H1 (cell line): ENCODE results near the gene MRPL16. TPM values are rescaled to one million over a fixed set of nuclear protein-coding genes. Genes with fewer than 3 reads are reported as not detected.

Experiments used
- CTCF ChIA-PET: fragments of 300-600 bp; sonication (Branson Sonifier 250); formaldehyde crosslinking; loops from one replicate; lab custom pipeline; 2021; ENCODE audit not compliant: partially characterized antibody; lab: Charles Lee
- POLR2A ChIA-PET: fragments of 300-600 bp; sonication (Branson Sonifier 250); formaldehyde crosslinking; loops from one replicate; lab custom pipeline; 2021; ENCODE audit warnings: inconsistent platforms; ENCODE audit not compliant: partially characterized antibody; lab: Charles Lee
- DNase-seq, 2 experiments: peaks; one replicate each; pipeline versions ENCODE4 v3.0.0 to v3.0.0-alpha.2; 2010 to 2022; ENCODE audit warnings: low spot score in 2 of 2, low read depth in 1 of 2, mixed read lengths in 1 of 2
- FAIRE-seq: peaks from 2 replicates; lab custom pipeline; 2011; peaks lifted over from hg19 to GRCh38; lab: Jason Lieb, UNC
- H2AFZ ChIP-seq: 2 replicates; pipeline ENCODE4 v1.8.1; 2012; ENCODE audit warnings: low read length, inconsistent platforms
- H2AK5ac ChIP-seq: 2 replicates; pipeline ENCODE4 v1.6.1; 2013; ENCODE audit warnings: low read depth, low read length
- H2BK120ac ChIP-seq: replicated peaks from 2 replicates; pipeline ENCODE3; 2013; ENCODE audit warnings: low read depth, low read length, inconsistent platforms
- H2BK12ac ChIP-seq: 2 replicates; pipeline ENCODE4 v1.6.1; 2013; ENCODE audit warnings: low read depth, low read length
- H2BK15ac ChIP-seq: 2 replicates; pipeline ENCODE4 v1.6.1; 2013; ENCODE audit warnings: low read length
- H2BK20ac ChIP-seq: 2 replicates; pipeline ENCODE4 v1.6.1; 2013; ENCODE audit warnings: low read length
- H2BK5ac ChIP-seq: 2 replicates; pipeline ENCODE4 v1.6.1; 2013; ENCODE audit warnings: low read depth, low read length
- H3K14ac ChIP-seq: 2 replicates; pipeline ENCODE4 v1.6.1; 2013; ENCODE audit warnings: inconsistent platforms; ENCODE audit not compliant: insufficient read length
- H3K18ac ChIP-seq: 2 replicates; pipeline ENCODE4 v1.6.1; 2013; ENCODE audit warnings: low read length; ENCODE audit errors: extremely low read depth
- H3K23ac ChIP-seq: 2 replicates; pipeline ENCODE4 v1.6.1; 2013; ENCODE audit warnings: inconsistent platforms; ENCODE audit not compliant: insufficient read length
- H3K23me2 ChIP-seq: 2 replicates; pipeline ENCODE4 v1.6.1; 2013; ENCODE audit warnings: low read depth, low read length
- H3K27ac ChIP-seq: 2 replicates; pipeline ENCODE4 v1.6.1; 2011; ENCODE audit warnings: low read depth, low read length, inconsistent platforms
- H3K27me3 ChIP-seq, 4 experiments: replicated peaks in 1 of 4; 1 replicate in 1 of 4; 2 replicates in 3 of 4; pipeline versions ENCODE4 v1.6.1 to v1.8.1; 2011 to 2013; ENCODE audit warnings: low read length in 3 of 4, mild to moderate bottlenecking in 3 of 4, inconsistent platforms in 2 of 4, mixed read lengths in 2 of 4, moderate library complexity in 1 of 4; ENCODE audit not compliant: control insufficient read depth in 3 of 4, insufficient read depth in 3 of 4; ENCODE audit errors: extremely low read depth in 1 of 4
- H3K36me3 ChIP-seq, 4 experiments: 2 replicates each; pipeline versions ENCODE4 v1.6.1 to v1.8.1; 2011 to 2013; ENCODE audit warnings: mild to moderate bottlenecking in 4 of 4, low read length in 3 of 4, moderate library complexity in 2 of 4, control low read depth in 1 of 4, inconsistent platforms in 1 of 4; ENCODE audit not compliant: insufficient read depth in 4 of 4, control insufficient read depth in 2 of 4
- H3K4ac ChIP-seq: replicated peaks from 2 replicates; pipeline ENCODE3; 2013; ENCODE audit warnings: low read length, low read depth, mixed read lengths, inconsistent platforms; ENCODE audit not compliant: insufficient read length
- H3K4me1 ChIP-seq, 4 experiments: replicated peaks in 1 of 4; 1 replicate in 1 of 4; 2 replicates in 3 of 4; pipeline versions ENCODE4 v1.6.1 to v1.8.1; 2011 to 2013; ENCODE audit warnings: low read length in 3 of 4, inconsistent platforms in 2 of 4, mixed read lengths in 1 of 4; ENCODE audit not compliant: insufficient read depth in 4 of 4, control insufficient read depth in 3 of 4
- H3K4me2 ChIP-seq, 2 experiments: 2 replicates each; pipeline versions ENCODE4 v1.6.1 to v1.8.1; 2011 to 2013; ENCODE audit warnings: low read depth in 2 of 2, low read length in 2 of 2, control low read depth in 1 of 2, inconsistent platforms in 1 of 2, mild to moderate bottlenecking in 1 of 2; ENCODE audit not compliant: insufficient read depth in 1 of 2
- H3K4me3 ChIP-seq, 4 experiments: fragments of 200-600, 300-600 bp in 1 of 4; sonication (generic), shearing (Covaris generic), sonication (Bioruptor Twin) in 1 of 4; 2 replicates each; pipeline versions ENCODE4 v1.5.1 to v1.8.1; 2011 to 2016; ENCODE audit warnings: low read length in 4 of 4, low read depth in 3 of 4, control low read depth in 2 of 4, inconsistent platforms in 2 of 4, mild to moderate bottlenecking in 2 of 4, mixed read lengths in 1 of 4, moderate library complexity in 1 of 4; ENCODE audit not compliant: insufficient read depth in 2 of 4; ENCODE audit errors: extremely low read depth in 1 of 4
- H3K56ac ChIP-seq: replicated peaks from 2 replicates; pipeline ENCODE3; 2013; ENCODE audit warnings: low read depth, mild to moderate bottlenecking, mixed read lengths, low read length, inconsistent platforms; ENCODE audit not compliant: insufficient read length
- H3K79me1 ChIP-seq: 2 replicates; pipeline ENCODE4 v1.6.1; 2013; ENCODE audit warnings: low read depth, low read length, control low read depth
- H3K79me2 ChIP-seq, 2 experiments: 2 replicates each; pipeline versions ENCODE4 v1.6.1 to v1.8.1; 2012 to 2013; ENCODE audit warnings: low read length in 2 of 2, mild to moderate bottlenecking in 2 of 2, inconsistent platforms in 1 of 2; ENCODE audit not compliant: insufficient read depth in 2 of 2, control insufficient read depth in 1 of 2
- H3K9ac ChIP-seq, 4 experiments: replicated peaks in 1 of 4; 1 replicate in 1 of 4; 2 replicates in 3 of 4; pipeline versions ENCODE4 v1.6.1 to v1.8.1; 2011 to 2013; ENCODE audit warnings: low read depth in 3 of 4, low read length in 3 of 4, control low read depth in 2 of 4, mild to moderate bottlenecking in 2 of 4, moderate library complexity in 2 of 4, inconsistent platforms in 1 of 4; ENCODE audit errors: extremely low read depth in 1 of 4
- H3K9me3 ChIP-seq, 2 experiments: 2 replicates each; pipeline versions ENCODE4 v1.6.1 to v1.8.1; 2012 to 2013; ENCODE audit warnings: mild to moderate bottlenecking in 2 of 2, moderate library complexity in 2 of 2, control low read depth in 1 of 2, inconsistent platforms in 1 of 2, low read depth in 1 of 2, low read length in 1 of 2, mixed read lengths in 1 of 2; ENCODE audit not compliant: insufficient read depth in 2 of 2
- H4K20me1 ChIP-seq, 2 experiments: replicated peaks in 1 of 2; 2 replicates each; pipeline versions ENCODE3 to v1.8.1; 2011 to 2013; ENCODE audit warnings: inconsistent platforms in 2 of 2, low read length in 2 of 2, mild to moderate bottlenecking in 1 of 2; ENCODE audit not compliant: insufficient read depth in 2 of 2, control insufficient read depth in 1 of 2
- H4K5ac ChIP-seq: 2 replicates; pipeline ENCODE4 v1.6.1; 2013; ENCODE audit warnings: low read length, low read depth, mixed read lengths, inconsistent platforms; ENCODE audit not compliant: insufficient read length
- H4K8ac ChIP-seq: 2 replicates; pipeline ENCODE4 v1.8.0; 2013; ENCODE audit warnings: mild to moderate bottlenecking, moderate library complexity, low read length, inconsistent platforms; ENCODE audit not compliant: insufficient read depth; ENCODE audit errors: extremely low read depth
- H4K91ac ChIP-seq: replicated peaks from 2 replicates; pipeline ENCODE3; 2013; ENCODE audit warnings: low read length, mixed read lengths, inconsistent platforms; ENCODE audit not compliant: insufficient read length
- RAD21 ChIP-seq, 2 experiments: IDR thresholded peaks in 1 of 2; conservative IDR thresholded peaks in 1 of 2; 2 replicates each; pipeline ENCODE4 v1.6.1; 2011; ENCODE audit warnings: low read depth in 2 of 2, low read length in 2 of 2, improper control_type of control experiment in 1 of 2, inconsistent platforms in 1 of 2, mild to moderate bottlenecking in 1 of 2, moderate library complexity in 1 of 2
- TEAD4 ChIP-seq: IDR thresholded peaks from 2 replicates; pipeline ENCODE4 v1.6.1; 2012; ENCODE audit warnings: low read depth, low read length, inconsistent platforms, mixed read lengths
- WGBS, 2 experiments: shearing (Covaris generic) in 1 of 2; methylation state at CpG; one replicate each; pipeline versions ENCODE4 v1.1.6 to v1.1.7; 2013 to 2015; ENCODE audit warnings: low lambda C conversion rate in 2 of 2, mixed read lengths in 2 of 2, inconsistent platforms in 1 of 2, low coverage in 1 of 2, missing lambda C conversion rate in 1 of 2; ENCODE audit not compliant: insufficient replicate concordance in 2 of 2, insufficient coverage in 1 of 2, insufficient read length in 1 of 2; ENCODE audit errors: extremely low coverage in 1 of 2, missing lambda C conversion rate in 1 of 2; 5-methylcytosine and 5-hydroxymethylcytosine counted together
- polyA plus RNA-seq, 7 experiments: library from polyadenylated mRNA; depleted of rRNA in 3 of 7; stranded (reverse) in 5 of 7; unstranded in 2 of 7; fragments of >200 nt in 5 of 7; fragments of 200-250 nt in 2 of 7; gene quantifications; 1 replicate in 5 of 7; 2 replicates in 1 of 7; 4 replicates in 1 of 7; pipeline versions ENCODE4 v1.2.1 to v1.2.3, GENCODE V29; 2011 to 2013; ENCODE audit warnings: missing spikeins in 2 of 7, mixed read lengths in 2 of 7
- total RNA-seq: library from RNA; stranded (reverse); fragmentation: NEBNext Ultra II Directional; extraction: Animal tissue kit (Norgen Biotek cat#: 25700); gene quantifications from 2 replicates; pipeline ENCODE4 v1.2.1, GENCODE V29; 2021

Gene MRPL16
- total and polyA plus RNA-seq, 2 of the 8 experiments (the other 6 are each of a cell fraction or from before 2014, with no cell fraction given), result 69.2 to 79.8 TPM

- H3K23ac ChIP-seq, result no peak overlapping the region
- H2BK5ac ChIP-seq, result no peak overlapping the region
- POLR2A ChIA-PET, result no interaction called here
- H3K23me2 ChIP-seq, result no peaks in the 10 kb centered on the region
- H3K27me3 ChIP-seq, result no peaks in the 10 kb centered on the region
- no peaks in the 10 kb centered on the region for H3K79me2 ChIP-seq
- DNase-seq (no peak), FAIRE-seq (peak; percentile 62)
- peak overlapping the region; percentile 27; the same call in 1 of the 2 replicates for H2AFZ ChIP-seq
- no peaks in the 10 kb centered on the region for H4K20me1 ChIP-seq
- no peak overlapping the region; the same call in 1 of the 2 replicates for H2BK15ac ChIP-seq
- peaks cover 0 to 8% (median 3%) of the 10 kb centered on the region in 4 experiments; a peak in 4 of 7 replicates for H3K4me1 ChIP-seq
- H2BK120ac ChIP-seq, result no peak overlapping the region
- CTCF ChIA-PET, result interaction anchor here (0.6 to 1.0 kb wide), 2 partner anchors 9 to 280 kb away, joined by 3 read pairs; no protein-coding TSS in a partner anchor
- no peak overlapping the region for H2AK5ac ChIP-seq
- H2BK12ac ChIP-seq, result peak overlapping the region; percentile 69
- no peak overlapping the region; the same call in 1 of the 2 replicates for H2BK20ac ChIP-seq
- WGBS, 2 experiments, result 85% methylated on average over 10 of the region's 10 CpGs; no CpG with 5 or more reads in 1 of the 2 experiments
- no peak overlapping the region for H3K56ac ChIP-seq
- no peak overlapping the region for H4K8ac ChIP-seq
- H3K14ac ChIP-seq, result no peak overlapping the region
- no peak overlapping the region for H3K4me3 ChIP-seq
- H3K9ac ChIP-seq, result no peak overlapping the region
- TF ChIP-seq TEAD4 (0 out of 2 replicates have a peak, but pooled peaks have one; percentile 33), RAD21 (IDR thresholded peaks at IDR 0.05 in 1 of 2, conservative IDR thresholded peaks at IDR 0.05 in 1 of 2; ENCODE audit: low read depth in 2 of 2, low read length in 2 of 2) (no peak)
- no peaks in the 10 kb centered on the region for H3K9me3 ChIP-seq
- no peak overlapping the region for H4K5ac ChIP-seq
- H4K91ac ChIP-seq, result no peak overlapping the region
- H3K27ac ChIP-seq, result no peak overlapping the region; the same call in 1 of the 2 replicates
- H3K4me2 ChIP-seq, result no peak overlapping the region
- no peaks in the 10 kb centered on the region for H3K36me3 ChIP-seq
- no peak overlapping the region for H3K4ac ChIP-seq
- no peak overlapping the region for H3K18ac ChIP-seq
- no peaks in the 10 kb centered on the region for H3K79me1 ChIP-seq
Measured at GRCh38 chr11:59857439-59858434, 47.2 kb upstream of the MRPL16 start.
